Epidermal melanocyte (primary cell): ENCODE results near the gene CLIC3.

Experiments
- DNase-seq: peaks from one replicate; pipeline ENCODE4 v3.0.0; 2011; ENCODE audit warnings: low spot score; ENCODE audit not compliant: insufficient read length

Gene CLIC3

GRCh38 chr9:136981588-136982231 lies 14.7 kb downstream of the CLIC3 start:
- DNase-seq = no peak

GRCh38 chr9:136980669-136981478 lies 15.5 kb downstream of the CLIC3 start:
- no peak for DNase-seq

- DNase-seq = no peak
Measured at GRCh38 chr9:136979769-136980587, 16.4 kb downstream of the CLIC3 start.

GRCh38 chr9:136978865-136979544 lies 17.4 kb downstream of the CLIC3 start:
- no peak for DNase-seq

GRCh38 chr9:136978073-136978864 lies 18.1 kb downstream of the CLIC3 start:
- peak; percentile 94 for DNase-seq

GRCh38 chr9:136977649-136978072 lies 18.7 kb downstream of the CLIC3 start:
- no peak for DNase-seq

- no peak for DNase-seq
Measured at GRCh38 chr9:136977223-136977622, 19.1 kb downstream of the CLIC3 start, which contains the start of gene PTGDS. PTGDS (plus strand) TSS chr9:136977504; CDS start chr9:136977579, 75 bp downstream.

GRCh38 chr9:136975644-136976043 lies 20.7 kb downstream of the CLIC3 start:
- DNase-seq = no peak

GRCh38 chr9:136974817-136975535 lies 21.4 kb downstream of the CLIC3 start:
- DNase-seq = no peak

GRCh38 chr9:136973618-136974617 lies 22.4 kb downstream of the CLIC3 start:
- no peak for DNase-seq

GRCh38 chr9:136972743-136973142 lies 23.6 kb downstream of the CLIC3 start:
- no peak for DNase-seq

GRCh38 chr9:136972335-136972734 lies 24.0 kb downstream of the CLIC3 start:
- DNase-seq = no peak

- DNase-seq = no peak
Measured at GRCh38 chr9:136971746-136972145, 24.6 kb downstream of the CLIC3 start.

- no peak for DNase-seq
Measured at GRCh38 chr9:136970361-136970760, 26.0 kb downstream of the CLIC3 start.

- DNase-seq = no peak
Measured at GRCh38 chr9:136969774-136970173, 26.6 kb downstream of the CLIC3 start.

GRCh38 chr9:136969150-136969549 lies 27.2 kb downstream of the CLIC3 start:
- DNase-seq = no peak

GRCh38 chr9:136968333-136969127 lies 27.8 kb downstream of the CLIC3 start:
- DNase-seq = no peak
